Measurements from ENCODE around the gene CKS1B. TPM values are rescaled to one million over a fixed set of nuclear protein-coding genes. Genes with fewer than 3 reads are reported as not detected.

Gene CKS1B
- total and polyA plus RNA-seq, 9 of the 15 experiments (the other 6 are each of a cell fraction or from before 2014, with no cell fraction given) = 215 to 1,103 (median 460) TPM

DNA sequence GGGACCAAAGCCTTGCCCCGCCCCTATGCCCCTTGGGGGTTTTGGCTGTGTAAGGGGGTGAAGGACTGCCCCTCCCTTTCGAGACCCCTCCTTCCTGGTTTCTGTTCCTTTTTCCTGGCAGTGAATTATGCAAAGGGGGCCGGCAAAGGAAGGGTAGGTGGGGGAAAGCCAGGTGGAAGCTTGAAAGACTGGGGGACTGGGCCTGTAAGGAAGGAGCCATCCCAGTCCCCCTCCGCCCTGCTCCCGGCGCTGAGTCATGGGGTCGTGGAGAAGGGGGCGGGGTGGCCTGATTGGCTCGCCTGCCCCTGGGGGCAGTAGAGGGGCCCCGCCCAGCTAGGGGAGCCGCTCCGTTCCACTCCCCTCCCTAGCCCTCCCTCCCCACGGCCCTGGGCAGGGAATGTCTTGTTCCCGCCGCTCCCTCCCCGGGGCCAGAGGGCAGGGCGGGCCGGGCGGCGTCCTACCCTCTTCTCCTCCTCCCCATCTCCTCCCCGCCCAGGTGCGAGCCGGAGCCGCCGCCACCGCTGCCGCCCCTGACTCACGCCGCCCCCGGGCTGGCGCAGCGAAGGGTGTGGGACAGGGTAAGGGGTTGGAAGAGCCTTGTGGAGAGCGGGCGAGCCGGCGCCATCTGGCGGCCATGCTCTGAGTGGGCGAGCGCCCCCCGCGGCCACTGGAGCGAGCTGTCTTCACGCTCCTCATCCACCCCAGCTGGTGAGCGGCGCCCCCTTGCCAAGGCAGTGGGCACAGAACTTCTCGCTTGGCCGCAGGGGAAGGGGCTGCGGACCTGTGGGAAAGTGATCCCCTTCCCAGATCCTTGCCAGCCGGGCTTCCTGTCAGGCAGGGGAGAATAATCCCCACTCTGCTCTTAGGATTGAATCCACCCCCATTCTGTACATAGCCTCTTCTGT is 42.8 kb downstream of the CKS1B start (continued):
- TF ChIP-seq PHF8 (IDR thresholded peaks at IDR 0.05; ENCODE audit: borderline replicate concordance, low read length) (no peak; the same call in 1 of the 2 replicates), XRCC4 (IDR thresholded peaks at IDR 0.05; ENCODE audit: extremely low read depth, insufficient read depth, insufficient read length) (no peak), ZNF76 (CRISPR knock-in tag; IDR thresholded peaks at IDR 0.05; ENCODE audit: borderline replicate concordance) (no peak), ZNF12 (CRISPR knock-in tag; IDR thresholded peaks at IDR 0.05) (no peak), ZNF696 (CRISPR knock-in tag; conservative IDR thresholded peaks at IDR 0.05) (no peak), CXXC5 (CRISPR knock-in tag; IDR thresholded peaks at IDR 0.05) (peak; percentile 89), CBX5 (IDR thresholded peaks at IDR 0.05; ENCODE audit: borderline replicate concordance, low read depth) (0 out of 2 replicates have a peak, but pooled peaks have one; percentile 31), CEBPB (tag; IDR thresholded peaks at IDR 0.05) (no peak), ZNF146 (CRISPR knock-in tag; IDR thresholded peaks at IDR 0.05; ENCODE audit: unreplicated experiment) (no peak), EP400 (IDR thresholded peaks at IDR 0.05) (peak; percentile 77; the same call in 1 of the 2 replicates), MAFF (IDR thresholded peaks at IDR 0.05; ENCODE audit: low read length) (no peak), HLTF (IDR thresholded peaks at IDR 0.05) (0 out of 2 replicates have a peak, but pooled peaks have one; percentile 31), MCM3 (IDR thresholded peaks at IDR 0.05) (no peak), PTBP1 (IDR thresholded peaks at IDR 0.05; ENCODE audit: low read depth, low read length) (no peak), CAMTA2 (CRISPR knock-in tag; conservative IDR thresholded peaks at IDR 0.05) (0 out of 2 replicates have a peak, but pooled peaks have one; percentile 10), CBFA2T3 (IDR thresholded peaks at IDR 0.05) (peak; percentile 48), ZNF143 (CRISPR knock-in tag; IDR thresholded peaks at IDR 0.05) (no peak), HOXB6 (CRISPR knock-in tag; IDR thresholded peaks at IDR 0.05; ENCODE audit: borderline replicate concordance) (no peak), KLF1 (tag; IDR thresholded peaks at IDR 0.05) (no peak; the same call in 1 of the 2 replicates), EZH2 (IDR thresholded peaks at IDR 0.05; ENCODE audit: borderline replicate concordance, low read depth, low read length) (no peak), HDAC1 (IDR thresholded peaks at IDR 0.05) (peak in 1 of 2 experiments; percentile 86; a peak in 2 of 4 replicates), ATF7 (IDR thresholded peaks at IDR 0.05) (peak; percentile 82), MYBL2 (IDR thresholded peaks at IDR 0.05; ENCODE audit: low read depth) (no peak), MYBL2 (CRISPR knock-in tag; IDR thresholded peaks at IDR 0.05; ENCODE audit: borderline replicate concordance) (no peak)
- TF ChIP-seq, protein P1, sequence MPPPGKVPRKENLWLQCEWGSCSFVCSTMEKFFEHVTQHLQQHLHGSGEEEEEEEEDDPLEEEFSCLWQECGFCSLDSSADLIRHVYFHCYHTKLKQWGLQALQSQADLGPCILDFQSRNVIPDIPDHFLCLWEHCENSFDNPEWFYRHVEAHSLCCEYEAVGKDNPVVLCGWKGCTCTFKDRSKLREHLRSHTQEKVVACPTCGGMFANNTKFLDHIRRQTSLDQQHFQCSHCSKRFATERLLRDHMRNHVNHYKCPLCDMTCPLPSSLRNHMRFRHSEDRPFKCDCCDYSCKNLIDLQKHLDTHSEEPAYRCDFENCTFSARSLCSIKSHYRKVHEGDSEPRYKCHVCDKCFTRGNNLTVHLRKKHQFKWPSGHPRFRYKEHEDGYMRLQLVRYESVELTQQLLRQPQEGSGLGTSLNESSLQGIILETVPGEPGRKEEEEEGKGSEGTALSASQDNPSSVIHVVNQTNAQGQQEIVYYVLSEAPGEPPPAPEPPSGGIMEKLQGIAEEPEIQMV (tag; conservative IDR thresholded peaks at IDR 0.05; ENCODE audit: low read depth) = no peak
- TF ChIP-seq, protein P2, sequence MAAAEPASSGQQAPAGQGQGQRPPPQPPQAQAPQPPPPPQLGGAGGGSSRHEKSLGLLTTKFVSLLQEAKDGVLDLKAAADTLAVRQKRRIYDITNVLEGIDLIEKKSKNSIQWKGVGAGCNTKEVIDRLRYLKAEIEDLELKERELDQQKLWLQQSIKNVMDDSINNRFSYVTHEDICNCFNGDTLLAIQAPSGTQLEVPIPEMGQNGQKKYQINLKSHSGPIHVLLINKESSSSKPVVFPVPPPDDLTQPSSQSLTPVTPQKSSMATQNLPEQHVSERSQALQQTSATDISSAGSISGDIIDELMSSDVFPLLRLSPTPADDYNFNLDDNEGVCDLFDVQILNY (CRISPR knock-in tag; IDR thresholded peaks at IDR 0.05) = peak; percentile 91; the same call in 1 of the 2 replicates
- TF ChIP-seq, protein P3, sequence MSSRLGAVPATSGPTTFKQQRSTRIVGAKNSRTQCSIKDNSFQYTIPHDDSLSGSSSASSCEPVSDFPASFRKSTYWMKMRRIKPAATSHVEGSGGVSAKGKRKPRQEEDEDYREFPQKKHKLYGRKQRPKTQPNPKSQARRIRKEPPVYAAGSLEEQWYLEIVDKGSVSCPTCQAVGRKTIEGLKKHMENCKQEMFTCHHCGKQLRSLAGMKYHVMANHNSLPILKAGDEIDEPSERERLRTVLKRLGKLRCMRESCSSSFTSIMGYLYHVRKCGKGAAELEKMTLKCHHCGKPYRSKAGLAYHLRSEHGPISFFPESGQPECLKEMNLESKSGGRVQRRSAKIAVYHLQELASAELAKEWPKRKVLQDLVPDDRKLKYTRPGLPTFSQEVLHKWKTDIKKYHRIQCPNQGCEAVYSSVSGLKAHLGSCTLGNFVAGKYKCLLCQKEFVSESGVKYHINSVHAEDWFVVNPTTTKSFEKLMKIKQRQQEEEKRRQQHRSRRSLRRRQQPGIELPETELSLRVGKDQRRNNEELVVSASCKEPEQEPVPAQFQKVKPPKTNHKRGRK (tag; IDR thresholded peaks at IDR 0.05) = no peak
